HCT116 (cell line): ENCODE results near the gene CD8B2.

Experiments
- EGR1 ChIP-seq: IDR thresholded peaks from 2 replicates; pipeline ENCODE4 v1.6.1; 2012; ENCODE audit warnings: low read depth
- EZH2 ChIP-seq: fragments of 200-600 bp; sonication (generic); IDR thresholded peaks from 2 replicates; pipeline ENCODE4 v1.6.1; 2017; ENCODE audit warnings: antibody characterized with exemption, mixed run types
- EZH2phosphoT487 ChIP-seq: fragments of 200-600 bp; IDR thresholded peaks from 2 replicates; pipeline ENCODE4 v1.6.1; 2018; ENCODE audit warnings: antibody characterized with exemption, borderline replicate concordance
- FOSL1 ChIP-seq: IDR thresholded peaks from 2 replicates; pipeline ENCODE4 v1.6.1; 2012; ENCODE audit warnings: low read depth
- JUND ChIP-seq: IDR thresholded peaks from 2 replicates; pipeline ENCODE4 v1.6.1; 2012
- POLR2A ChIP-seq: IDR thresholded peaks from 2 replicates; pipeline ENCODE4 v1.7.0; 2011; ENCODE audit warnings: borderline replicate concordance; ENCODE audit not compliant: insufficient read depth, insufficient read length; ENCODE audit errors: extremely low read depth
- POLR2AphosphoS5 ChIP-seq: IDR thresholded peaks from 2 replicates; pipeline ENCODE4 v1.6.1; 2011; ENCODE audit warnings: mild to moderate bottlenecking, low read depth, low read length, moderate library complexity
- REST ChIP-seq: IDR thresholded peaks from 2 replicates; pipeline ENCODE4 v1.6.1; 2012; ENCODE audit warnings: low read depth
- SIN3A ChIP-seq: IDR thresholded peaks from 2 replicates; pipeline ENCODE4 v1.6.1; 2012; ENCODE audit warnings: low read depth
- SRF ChIP-seq: IDR thresholded peaks from 2 replicates; pipeline ENCODE4 v1.6.1; 2012; ENCODE audit warnings: low read depth
- YY1 ChIP-seq: IDR thresholded peaks from 2 replicates; pipeline ENCODE4 v1.6.1; 2011; ENCODE audit warnings: low read length, low read depth, moderate library complexity, mild to moderate bottlenecking; ENCODE audit not compliant: insufficient replicate concordance; ENCODE audit errors: extremely low read depth
- TF ChIP-seq, protein P1 (sequence below), 3 experiments: fragments of 200-600 bp in 1 of 3; sonication (generic) in 1 of 3; IDR thresholded peaks in 2 of 3; conservative IDR thresholded peaks in 1 of 3; 2 replicates each; pipeline ENCODE4 v1.5.1; 2012 to 2017; ENCODE audit warnings: low read depth in 2 of 3, low read length in 2 of 3, antibody characterized with exemption in 1 of 3, borderline replicate concordance in 1 of 3, control low read depth in 1 of 3, mild to moderate bottlenecking in 1 of 3, mixed read lengths in 1 of 3, mixed run types in 1 of 3, moderate library complexity in 1 of 3; ENCODE audit not compliant: insufficient read depth in 1 of 3
- TF ChIP-seq, protein P2 (sequence below): IDR thresholded peaks from 2 replicates; pipeline ENCODE4 v1.6.1; 2011; ENCODE audit warnings: mild to moderate bottlenecking, low read length, moderate library complexity; ENCODE audit not compliant: insufficient replicate concordance; ENCODE audit errors: extremely low read depth

DNA sequence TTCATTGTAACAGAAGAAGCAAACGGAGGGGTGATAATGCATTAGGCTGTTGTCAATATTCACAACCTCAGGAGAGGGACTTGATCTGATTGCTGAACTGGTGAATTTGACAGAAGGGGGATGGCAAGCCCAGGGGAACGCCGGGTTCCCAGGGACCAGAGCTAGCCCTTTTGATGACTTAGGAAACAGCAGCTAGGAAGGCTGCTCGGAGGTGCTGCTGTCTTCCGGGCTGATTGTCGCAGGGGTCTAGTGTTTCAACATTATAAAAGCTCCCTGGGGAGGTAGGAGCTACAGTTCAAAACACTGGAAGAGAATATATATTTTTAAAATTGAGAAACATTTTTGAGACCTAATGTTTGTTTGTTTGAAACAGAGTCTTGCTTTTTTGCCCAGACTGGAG lies 47.3 kb downstream of the CD8B2 start:
- TF ChIP-seq POLR2A (no peak), EZH2 (no peak), SRF (no peak), SIN3A (no peak), JUND (no peak), YY1 (no peak), EZH2phosphoT487 (no peak), FOSL1 (no peak), POLR2AphosphoS5 (no peak), REST (no peak), EGR1 (no peak)
- TF ChIP-seq, protein P1, sequence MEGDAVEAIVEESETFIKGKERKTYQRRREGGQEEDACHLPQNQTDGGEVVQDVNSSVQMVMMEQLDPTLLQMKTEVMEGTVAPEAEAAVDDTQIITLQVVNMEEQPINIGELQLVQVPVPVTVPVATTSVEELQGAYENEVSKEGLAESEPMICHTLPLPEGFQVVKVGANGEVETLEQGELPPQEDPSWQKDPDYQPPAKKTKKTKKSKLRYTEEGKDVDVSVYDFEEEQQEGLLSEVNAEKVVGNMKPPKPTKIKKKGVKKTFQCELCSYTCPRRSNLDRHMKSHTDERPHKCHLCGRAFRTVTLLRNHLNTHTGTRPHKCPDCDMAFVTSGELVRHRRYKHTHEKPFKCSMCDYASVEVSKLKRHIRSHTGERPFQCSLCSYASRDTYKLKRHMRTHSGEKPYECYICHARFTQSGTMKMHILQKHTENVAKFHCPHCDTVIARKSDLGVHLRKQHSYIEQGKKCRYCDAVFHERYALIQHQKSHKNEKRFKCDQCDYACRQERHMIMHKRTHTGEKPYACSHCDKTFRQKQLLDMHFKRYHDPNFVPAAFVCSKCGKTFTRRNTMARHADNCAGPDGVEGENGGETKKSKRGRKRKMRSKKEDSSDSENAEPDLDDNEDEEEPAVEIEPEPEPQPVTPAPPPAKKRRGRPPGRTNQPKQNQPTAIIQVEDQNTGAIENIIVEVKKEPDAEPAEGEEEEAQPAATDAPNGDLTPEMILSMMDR (IDR thresholded peaks at IDR 0.05 in 2 of 3, conservative IDR thresholded peaks at IDR 0.05 in 1 of 3; ENCODE audit: borderline replicate concordance in 1 of 3, insufficient read depth in 1 of 3, low read depth in 2 of 3, low read length in 2 of 3): no peak
- TF ChIP-seq, protein P2, sequence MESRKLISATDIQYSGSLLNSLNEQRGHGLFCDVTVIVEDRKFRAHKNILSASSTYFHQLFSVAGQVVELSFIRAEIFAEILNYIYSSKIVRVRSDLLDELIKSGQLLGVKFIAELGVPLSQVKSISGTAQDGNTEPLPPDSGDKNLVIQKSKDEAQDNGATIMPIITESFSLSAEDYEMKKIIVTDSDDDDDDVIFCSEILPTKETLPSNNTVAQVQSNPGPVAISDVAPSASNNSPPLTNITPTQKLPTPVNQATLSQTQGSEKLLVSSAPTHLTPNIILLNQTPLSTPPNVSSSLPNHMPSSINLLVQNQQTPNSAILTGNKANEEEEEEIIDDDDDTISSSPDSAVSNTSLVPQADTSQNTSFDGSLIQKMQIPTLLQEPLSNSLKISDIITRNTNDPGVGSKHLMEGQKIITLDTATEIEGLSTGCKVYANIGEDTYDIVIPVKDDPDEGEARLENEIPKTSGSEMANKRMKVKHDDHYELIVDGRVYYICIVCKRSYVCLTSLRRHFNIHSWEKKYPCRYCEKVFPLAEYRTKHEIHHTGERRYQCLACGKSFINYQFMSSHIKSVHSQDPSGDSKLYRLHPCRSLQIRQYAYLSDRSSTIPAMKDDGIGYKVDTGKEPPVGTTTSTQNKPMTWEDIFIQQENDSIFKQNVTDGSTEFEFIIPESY: no peak
